Measurements from ENCODE around the gene EID2B. TPM values are rescaled to one million over a fixed set of nuclear protein-coding genes. Genes with fewer than 3 reads are reported as not detected.

EID2B gene, protein sequence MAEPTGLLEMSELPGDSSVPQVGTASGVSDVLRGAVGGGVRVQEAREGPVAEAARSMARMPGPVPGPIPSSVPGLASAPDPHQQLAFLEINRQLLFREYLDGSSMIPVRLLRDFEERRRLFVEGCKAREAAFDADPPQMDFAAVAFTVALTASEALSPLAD
- 2.8 TPM for polyA plus RNA-seq (2012; ENCODE audit: insufficient read depth, insufficient read length)

GRCh38 chr19:39532233-39533002 is at the start of gene EID2B:
Gene EID2B (minus strand): TSS chr19:39532852. CDS start chr19:39532802, 50 bp downstream.
- H3K4me3 ChIP-seq (ENCODE audit: low read length), result peak within 1 kb of the TSS; percentile 79
- DNase-seq (ENCODE audit: low read depth, low spot score), result peak; percentile 95

- DNase-seq (ENCODE audit: low read depth, low spot score), result no peak
- H3K4me3 ChIP-seq (ENCODE audit: low read length), result no peak overlapping the region
Observed at GRCh38 chr19:39582442-39582841, 49.8 kb upstream of the EID2B start.

DNA sequence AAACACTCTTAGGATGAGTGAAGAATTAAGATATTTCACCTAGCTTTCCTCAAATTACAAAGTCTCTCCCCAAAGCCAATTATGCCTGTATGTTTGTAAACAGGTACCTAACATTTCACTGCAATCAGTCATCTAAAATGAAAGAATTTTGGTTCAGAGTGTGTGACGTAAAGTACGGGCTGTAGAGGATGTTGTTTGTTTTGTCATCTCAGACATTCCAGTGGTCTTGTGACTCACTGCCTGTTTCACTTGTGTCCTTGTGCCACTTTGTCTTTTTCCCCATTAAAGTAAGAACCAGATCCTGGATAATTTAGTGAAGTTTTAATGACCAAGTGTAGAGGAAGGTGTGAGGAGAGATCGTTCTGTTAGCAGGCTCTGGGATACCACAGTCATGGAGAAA is 36.0 kb upstream of the EID2B start:
- H3K4me3 ChIP-seq (ENCODE audit: low read length), result no peak overlapping the region
- DNase-seq (ENCODE audit: low read depth, low spot score), result no peak

DNA sequence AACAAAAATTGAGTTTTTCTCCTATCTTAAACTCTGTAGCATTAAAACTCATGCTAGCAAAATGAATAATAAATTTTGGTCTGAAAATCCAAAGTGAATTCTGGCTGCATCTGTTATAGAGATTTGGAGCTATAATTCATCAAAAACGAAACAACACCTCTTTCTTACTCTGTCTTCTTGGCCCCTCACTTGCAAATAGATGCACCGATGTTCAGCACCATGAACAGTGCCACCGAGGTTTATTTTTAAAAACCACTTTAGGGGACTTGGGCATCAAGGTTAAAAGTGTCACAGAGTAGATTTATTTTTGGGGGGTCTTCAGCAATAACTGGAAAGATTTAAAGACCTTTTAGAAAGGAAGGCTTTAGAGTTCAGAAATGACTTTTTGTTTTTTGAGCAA is 33.4 kb upstream of the EID2B start:
- H3K4me3 ChIP-seq (ENCODE audit: low read length), result no peak overlapping the region
- no peak for DNase-seq (ENCODE audit: low read depth, low spot score)

DNA sequence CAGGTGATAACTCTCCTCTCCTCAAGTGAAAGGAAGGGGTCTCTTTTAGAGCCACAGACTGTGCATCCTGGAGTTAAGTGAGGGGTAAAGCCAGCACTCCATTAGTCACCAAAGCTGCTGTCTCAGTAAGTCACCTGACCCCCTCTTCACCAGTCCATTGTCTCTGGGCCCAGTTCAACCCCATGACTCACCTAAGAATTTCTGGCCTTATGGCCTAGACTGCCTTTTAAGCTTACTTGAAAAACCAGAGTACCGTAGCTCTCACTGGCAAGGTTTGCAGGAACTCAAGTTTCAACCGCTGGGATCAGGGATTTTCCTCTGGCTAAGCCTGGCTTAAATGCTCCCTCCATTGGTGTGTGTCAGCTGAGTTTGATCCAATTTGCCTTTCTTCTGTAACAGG is 30.8 kb upstream of the EID2B start:
- no peak for DNase-seq (ENCODE audit: low read depth, low spot score)
- H3K4me3 ChIP-seq (ENCODE audit: low read length), result no peak overlapping the region

DNA sequence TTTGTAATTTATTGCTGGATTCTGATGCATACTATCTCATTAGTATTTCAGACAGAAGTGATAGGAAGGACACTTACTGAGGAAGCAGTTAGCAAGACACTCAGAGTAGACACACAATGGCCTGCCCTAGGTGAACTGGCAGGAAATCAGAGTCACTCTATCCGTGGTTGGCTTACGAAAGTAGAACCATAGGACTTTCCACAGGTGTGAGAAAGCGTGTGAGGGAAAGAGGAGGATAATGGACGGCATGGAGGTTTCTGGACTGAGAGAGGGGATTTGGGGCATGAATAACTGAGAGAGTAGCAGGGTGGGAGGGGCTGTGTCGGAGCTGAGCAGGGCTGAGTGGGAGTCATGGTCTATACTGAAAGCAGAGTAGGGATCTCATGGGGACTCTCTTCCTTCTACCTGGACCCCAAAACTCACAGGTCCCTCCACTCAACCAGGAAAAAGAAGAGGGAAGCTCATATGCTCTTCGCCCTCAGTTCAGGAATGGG is 26.0 kb upstream of the EID2B start:
- H3K4me3 ChIP-seq (ENCODE audit: low read length), result no peak overlapping the region
- no peak for DNase-seq (ENCODE audit: low read depth, low spot score)

GRCh38 chr19:39557811-39558623 is 25.4 kb upstream of the EID2B start:
- DNase-seq (ENCODE audit: low read depth, low spot score), result no peak
- no peak overlapping the region for H3K4me3 ChIP-seq (ENCODE audit: low read length)

GRCh38 chr19:39555883-39556282 is 23.2 kb upstream of the EID2B start:
- no peak for DNase-seq (ENCODE audit: low read depth, low spot score)
- H3K4me3 ChIP-seq (ENCODE audit: low read length), result no peak overlapping the region

GRCh38 chr19:39554701-39555311 is 22.2 kb upstream of the EID2B start:
- H3K4me3 ChIP-seq (ENCODE audit: low read length), result no peak overlapping the region
- DNase-seq (ENCODE audit: low read depth, low spot score), result no peak

DNA sequence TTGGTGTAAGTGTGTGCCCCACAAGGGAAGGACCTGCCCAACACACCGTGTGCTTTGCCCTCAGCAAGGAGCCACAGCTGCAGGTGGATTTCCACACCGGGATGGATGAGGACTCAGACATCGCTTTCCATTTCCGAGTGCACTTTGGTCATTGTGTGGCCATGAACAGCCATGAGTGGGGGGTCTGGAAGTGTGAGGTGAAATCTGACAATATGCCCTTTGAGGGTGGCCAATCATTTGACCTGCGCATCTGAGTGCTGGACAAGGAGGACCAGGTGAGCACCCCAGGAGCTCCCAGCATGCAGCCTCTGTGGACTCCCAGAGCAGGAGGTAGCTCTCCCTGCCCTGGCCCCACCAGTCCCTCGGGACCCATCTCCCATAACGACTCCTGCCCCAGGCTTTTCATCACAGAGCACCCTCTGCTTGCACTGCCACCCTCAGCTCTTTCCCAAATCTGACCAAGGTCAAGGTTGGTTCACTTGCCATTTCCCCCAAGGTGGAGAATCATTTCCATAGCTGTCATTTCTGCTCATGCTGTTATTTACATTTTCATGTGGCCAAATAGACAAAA is 20.5 kb upstream of the EID2B start:
- DNase-seq (ENCODE audit: low read depth, low spot score), result no peak
- H3K4me3 ChIP-seq (ENCODE audit: low read length), result no peak overlapping the region

- H3K4me3 ChIP-seq (ENCODE audit: low read length), result no peak overlapping the region
- DNase-seq (ENCODE audit: low read depth, low spot score), result no peak
Observed at GRCh38 chr19:39550197-39550596, 17.5 kb upstream of the EID2B start.

GRCh38 chr19:39546599-39546998 is 13.9 kb upstream of the EID2B start:
- DNase-seq (ENCODE audit: low read depth, low spot score), result no peak
- H3K4me3 ChIP-seq (ENCODE audit: low read length), result no peak overlapping the region

DNA sequence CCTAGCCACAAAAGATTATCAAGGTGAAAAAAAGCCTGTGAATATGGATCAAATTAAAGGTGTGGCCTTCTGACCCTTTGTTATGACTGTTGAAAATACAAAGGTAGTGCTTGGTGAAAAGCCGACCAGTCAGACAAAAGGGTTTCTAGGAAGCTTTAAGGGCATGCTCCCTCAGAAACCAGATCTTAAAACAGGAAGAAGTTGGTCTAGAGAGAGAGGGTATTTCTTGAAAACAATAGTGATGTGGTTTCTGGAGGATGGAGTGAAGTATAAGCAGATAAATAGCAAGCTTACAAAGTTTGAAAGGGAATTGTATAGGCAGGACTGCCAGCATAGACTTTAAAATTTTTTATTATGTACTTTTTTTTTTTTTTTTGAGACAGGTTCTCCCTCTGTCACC is 12.3 kb upstream of the EID2B start:
- no peak overlapping the region for H3K4me3 ChIP-seq (ENCODE audit: low read length)
- peak; percentile 60 for DNase-seq (ENCODE audit: low read depth, low spot score)

- DNase-seq (ENCODE audit: low read depth, low spot score), result no peak
- H3K4me3 ChIP-seq (ENCODE audit: low read length), result no peak overlapping the region
Observed at GRCh38 chr19:39544226-39544903, 11.7 kb upstream of the EID2B start.

DNA sequence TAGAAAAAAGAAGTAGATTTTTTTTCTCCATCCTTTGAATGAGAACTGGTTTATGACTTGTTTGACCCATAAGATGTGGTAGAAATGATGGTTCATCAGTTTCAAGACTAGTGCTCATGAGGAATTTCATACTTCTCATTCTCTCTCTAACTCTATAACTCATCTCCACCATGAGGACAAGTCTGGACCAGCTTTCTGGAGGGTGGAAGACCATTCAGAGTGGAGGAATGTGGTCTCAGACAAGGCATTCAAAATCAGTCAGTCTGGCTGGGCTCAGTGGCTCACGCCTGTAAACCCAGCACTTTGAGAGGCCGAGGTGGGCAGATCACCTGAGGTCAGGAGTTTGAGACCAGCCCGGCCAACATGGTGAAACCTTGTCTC is 10.8 kb upstream of the EID2B start:
- no peak overlapping the region for H3K4me3 ChIP-seq (ENCODE audit: low read length)
- DNase-seq (ENCODE audit: low read depth, low spot score), result no peak

- no peak overlapping the region for H3K4me3 ChIP-seq (ENCODE audit: low read length)
- DNase-seq (ENCODE audit: low read depth, low spot score), result no peak
Observed at GRCh38 chr19:39542206-39542605, 9.6 kb upstream of the EID2B start.

DNA sequence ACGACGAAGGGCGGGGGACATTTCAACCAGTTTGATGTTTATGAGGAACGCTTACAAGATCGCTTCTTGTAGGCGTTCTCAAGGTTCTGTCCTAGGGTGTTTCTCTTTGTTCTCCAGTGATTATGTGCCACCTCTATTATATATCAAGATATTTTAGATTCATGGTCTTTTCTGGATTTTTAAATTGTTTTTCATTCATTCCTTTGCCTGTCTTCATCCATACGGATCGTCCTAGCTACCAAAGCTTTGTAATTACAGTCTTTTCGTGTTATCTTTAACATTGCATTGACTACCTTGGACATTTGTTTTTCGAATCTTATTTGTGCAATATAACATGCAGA is 7.7 kb upstream of the EID2B start:
- H3K4me3 ChIP-seq (ENCODE audit: low read length), result peak overlapping the region; percentile 88
- no peak for DNase-seq (ENCODE audit: low read depth, low spot score)

- peak within 1 kb of the TSS; percentile 88 for H3K4me3 ChIP-seq (ENCODE audit: low read length)
Observed at GRCh38 chr19:39539518-39540332, 7.1 kb upstream of the EID2B start, which contains the start of gene EID2. Gene EID2 (minus strand): TSS chr19:39540161. CDS start chr19:39540079, 82 bp downstream.

More at GRCh38 chr19:39539518-39540332, 7.1 kb upstream of the EID2B start, which contains the start of gene EID2:
- DNase-seq (ENCODE audit: low read depth, low spot score), result peak; percentile 91

Measured in Jurkat, Clone E6-1 (cell line).